CD14-positive monocyte (primary cell): ENCODE measurements around the gene DNAAF2. TPM values are rescaled to one million over a fixed set of nuclear protein-coding genes. Genes with fewer than 3 reads are reported as not detected.

ENCODE experiments used
- DNase-seq, 3 donors: peaks; one replicate each; pipeline ENCODE4 v3.0.0-alpha.2; 2011 to 2022
- H2AFZ ChIP-seq: 2 replicates; pipeline ENCODE4 v1.6.0; 2012; ENCODE audit warnings: mild to moderate bottlenecking, low read depth, low read length, inconsistent platforms; ENCODE audit not compliant: insufficient read depth, poor library complexity, severe bottlenecking
- H3K27ac ChIP-seq, 2 donors: 1 replicate in 1 of 2; 2 replicates in 1 of 2; pipeline ENCODE4 v1.5.1; 2012 to 2013; ENCODE audit warnings: low read length in 2 of 2, control low read depth in 1 of 2, inconsistent platforms in 1 of 2, low read depth in 1 of 2, mild to moderate bottlenecking in 1 of 2
- H3K27me3 ChIP-seq, 2 donors: one replicate each; pipeline versions ENCODE4 v1.6.0 to v1.6.1; 2011 to 2013; ENCODE audit warnings: low read length in 2 of 2; ENCODE audit not compliant: control insufficient read depth in 2 of 2, insufficient read depth in 2 of 2
- H3K36me3 ChIP-seq, 2 donors: replicated peaks in 1 of 2; 1 replicate in 1 of 2; 2 replicates in 1 of 2; pipeline versions ENCODE4 v1.5.1 to v1.6.1; 2012 to 2013; ENCODE audit warnings: low read length in 2 of 2, control low read depth in 1 of 2, inconsistent platforms in 1 of 2, mild to moderate bottlenecking in 1 of 2; ENCODE audit not compliant: insufficient read depth in 2 of 2, control insufficient read depth in 1 of 2
- H3K4me1 ChIP-seq, 2 donors: 1 replicate in 1 of 2; 2 replicates in 1 of 2; pipeline versions ENCODE4 v1.5.1 to v1.6.1; 2012 to 2013; ENCODE audit warnings: low read length in 2 of 2, control low read depth in 1 of 2, inconsistent platforms in 1 of 2, mild to moderate bottlenecking in 1 of 2, moderate library complexity in 1 of 2; ENCODE audit not compliant: insufficient read depth in 2 of 2, control insufficient read depth in 1 of 2
- H3K4me2 ChIP-seq: replicated peaks from 2 replicates; pipeline ENCODE3; 2012; ENCODE audit warnings: low read length, moderate library complexity, mild to moderate bottlenecking; ENCODE audit not compliant: poor library complexity, severe bottlenecking; ENCODE audit errors: extremely low read depth
- H3K4me3 ChIP-seq, 3 experiments: fragments of 200-600 bp in 1 of 3; sonication (generic) in 1 of 3; replicated peaks in 1 of 3; 1 replicate in 2 of 3; 2 replicates in 1 of 3; pipeline ENCODE4 v1.5.1; 2011 to 2013; ENCODE audit warnings: low read length in 3 of 3, mild to moderate bottlenecking in 3 of 3, control low read depth in 2 of 3, low read depth in 2 of 3, inconsistent platforms in 1 of 3, moderate library complexity in 1 of 3
- H3K79me2 ChIP-seq: 2 replicates; pipeline ENCODE4 v1.6.0; 2012; ENCODE audit warnings: mild to moderate bottlenecking, control low read depth, inconsistent platforms, low read length, moderate library complexity; ENCODE audit not compliant: insufficient read depth
- H3K9ac ChIP-seq: 2 replicates; pipeline ENCODE4 v1.6.0; 2017; ENCODE audit warnings: low read length, mild to moderate bottlenecking; ENCODE audit not compliant: insufficient read depth, poor library complexity, severe bottlenecking
- H3K9me3 ChIP-seq, 2 donors: replicated peaks in 1 of 2; 1 replicate in 1 of 2; 2 replicates in 1 of 2; pipeline versions ENCODE4 v1.5.1 to v1.6.1; 2012 to 2013; ENCODE audit warnings: low read length in 2 of 2, control low read depth in 1 of 2; ENCODE audit not compliant: control insufficient read depth in 1 of 2, insufficient read depth in 1 of 2
- H4K20me1 ChIP-seq: 2 replicates; pipeline ENCODE4 v1.6.0; 2012; ENCODE audit warnings: mild to moderate bottlenecking, low read length, control low read depth, moderate library complexity; ENCODE audit not compliant: insufficient read depth
- H3K27ac Mint-ChIP-seq, 7 donors: one replicate each; pipeline ENCODE4 v1.8.0; 2020; ENCODE audit warnings: mild to moderate bottlenecking in 7 of 7, mixed read lengths in 7 of 7, moderate library complexity in 6 of 7, inconsistent platforms in 2 of 7
- H3K27me3 Mint-ChIP-seq, 3 donors: one replicate each; pipeline ENCODE4 v1.8.0; 2021 to 2022; ENCODE audit warnings: low read depth in 3 of 3, mild to moderate bottlenecking in 3 of 3, mixed read lengths in 3 of 3, moderate library complexity in 3 of 3, inconsistent platforms in 1 of 3
- H3K36me3 Mint-ChIP-seq, 2 donors: one replicate each; pipeline ENCODE4 v1.8.0; 2020; ENCODE audit warnings: mixed read lengths in 2 of 2, inconsistent platforms in 1 of 2, mild to moderate bottlenecking in 1 of 2
- H3K4me1 Mint-ChIP-seq: one replicate; pipeline ENCODE4 v1.8.0; 2020; ENCODE audit warnings: mild to moderate bottlenecking, mixed read lengths
- H3K4me3 Mint-ChIP-seq, 2 donors: one replicate each; pipeline ENCODE4 v1.8.0; 2020; ENCODE audit warnings: mild to moderate bottlenecking in 2 of 2, mixed read lengths in 2 of 2, moderate library complexity in 1 of 2
- H3K9me3 Mint-ChIP-seq, 7 donors: one replicate each; pipeline ENCODE4 v1.8.0; 2020 to 2022; ENCODE audit warnings: mixed read lengths in 7 of 7, mild to moderate bottlenecking in 6 of 7, moderate library complexity in 6 of 7, inconsistent platforms in 2 of 7
- WGBS: methylation state at CpG from one replicate; pipeline ENCODE4 v1.1.5; 2013; ENCODE audit warnings: missing lambda C conversion rate; ENCODE audit not compliant: insufficient coverage; 5-methylcytosine and 5-hydroxymethylcytosine counted together
- intact Hi-C, 2 donors: fragments of 100-400 bp; cut with micrococcal nuclease; formaldehyde crosslinking; loops; one replicate each; pipeline versions ENCODE4 v1.15.0 to v1.15.1; 2023
- polyA plus RNA-seq, 3 donors: library from polyadenylated mRNA; depleted of rRNA in 1 of 3; unstranded in 2 of 3; stranded (reverse) in 1 of 3; fragments of 300-500 nt in 2 of 3; fragments of >200 nt in 1 of 3; fragmentation: Illumina TruSeq in 2 of 3; gene quantifications; 1 replicate in 2 of 3; 2 replicates in 1 of 3; pipeline ENCODE4 v1.2.3, GENCODE V29; 2012 to 2021
- TF ChIP-seq, protein P1 (sequence below): fragments of 200-600 bp; IDR thresholded peaks from one replicate; pipeline ENCODE4 v1.8.0; 2022; ENCODE audit warnings: antibody characterized with exemption, mild to moderate bottlenecking

Gene DNAAF2
- polyA plus RNA-seq, 3 donors: 1.9 to 6.9 (median 6.8) TPM

GRCh38 chr14:49677643-49678042 lies 42.6 kb upstream of the DNAAF2 start:
- Histone ChIP-seq H2AFZ (no peak overlapping the region), H3K4me2 (no peak overlapping the region), H3K9me3 (no peaks in the 10 kb centered on the region), H3K4me3 (no peak overlapping the region), H4K20me1 (no peaks in the 10 kb centered on the region), H3K79me2 (no peaks in the 10 kb centered on the region), H3K9ac (no peak overlapping the region), H3K27ac (no peak overlapping the region), H3K4me1 (no peaks in the 10 kb centered on the region), H3K36me3 (peaks cover 0 to 30% of the 10 kb centered on the region in 2 donors), H3K27me3 (no peaks in the 10 kb centered on the region)
- Mint-ChIP-seq H3K9me3 (no peaks in the 10 kb centered on the region), H3K27me3 (no peaks in the 10 kb centered on the region), H3K4me1 (no peaks in the 10 kb centered on the region), H3K36me3 (peaks cover 16 to 41% of the 10 kb centered on the region in 2 donors), H3K4me3 (no peak overlapping the region), H3K27ac (peak overlapping the region in 1 of 7 donors; percentile 19)
- intact Hi-C loops: no loop called here
- TF ChIP-seq, protein P1, sequence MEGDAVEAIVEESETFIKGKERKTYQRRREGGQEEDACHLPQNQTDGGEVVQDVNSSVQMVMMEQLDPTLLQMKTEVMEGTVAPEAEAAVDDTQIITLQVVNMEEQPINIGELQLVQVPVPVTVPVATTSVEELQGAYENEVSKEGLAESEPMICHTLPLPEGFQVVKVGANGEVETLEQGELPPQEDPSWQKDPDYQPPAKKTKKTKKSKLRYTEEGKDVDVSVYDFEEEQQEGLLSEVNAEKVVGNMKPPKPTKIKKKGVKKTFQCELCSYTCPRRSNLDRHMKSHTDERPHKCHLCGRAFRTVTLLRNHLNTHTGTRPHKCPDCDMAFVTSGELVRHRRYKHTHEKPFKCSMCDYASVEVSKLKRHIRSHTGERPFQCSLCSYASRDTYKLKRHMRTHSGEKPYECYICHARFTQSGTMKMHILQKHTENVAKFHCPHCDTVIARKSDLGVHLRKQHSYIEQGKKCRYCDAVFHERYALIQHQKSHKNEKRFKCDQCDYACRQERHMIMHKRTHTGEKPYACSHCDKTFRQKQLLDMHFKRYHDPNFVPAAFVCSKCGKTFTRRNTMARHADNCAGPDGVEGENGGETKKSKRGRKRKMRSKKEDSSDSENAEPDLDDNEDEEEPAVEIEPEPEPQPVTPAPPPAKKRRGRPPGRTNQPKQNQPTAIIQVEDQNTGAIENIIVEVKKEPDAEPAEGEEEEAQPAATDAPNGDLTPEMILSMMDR: no peak
- no peak for DNase-seq
- WGBS: 100% methylated on average over 3 of the region's 4 CpGs

DNA sequence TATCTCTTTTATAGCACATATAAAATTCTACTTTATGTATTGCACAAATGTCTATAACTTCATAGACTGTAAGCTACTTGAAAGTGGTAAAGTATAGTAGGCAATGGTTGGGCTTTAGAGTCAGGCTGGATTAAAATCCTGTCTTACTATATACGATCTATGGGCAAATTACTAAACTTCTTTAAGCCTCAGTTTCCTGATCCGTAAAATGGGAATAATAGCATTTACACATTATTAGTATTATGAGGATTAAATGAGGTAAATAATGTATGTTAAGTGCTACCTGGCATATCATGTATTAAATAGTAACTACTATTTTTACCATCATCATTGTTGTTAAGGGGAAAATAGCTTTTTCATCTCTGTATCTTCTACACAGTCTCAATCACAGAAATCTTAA lies 38.5 kb upstream of the DNAAF2 start:
- no CpG with 5 or more reads among the region's 2 CpGs for WGBS
- H3K9me3 ChIP-seq: no peaks in the 10 kb centered on the region
- no peak overlapping the region for H3K4me3 ChIP-seq
- no peaks in the 10 kb centered on the region for H3K79me2 ChIP-seq
- H4K20me1 ChIP-seq: no peaks in the 10 kb centered on the region
- Mint-ChIP-seq H3K4me3 (no peak overlapping the region), H3K4me1 (no peaks in the 10 kb centered on the region), H3K36me3 (peaks cover 12 to 36% of the 10 kb centered on the region in 2 donors), H3K9me3 (no peaks in the 10 kb centered on the region), H3K27ac (no peak overlapping the region), H3K27me3 (no peaks in the 10 kb centered on the region)
- TF ChIP-seq, protein P1: no peak
- H3K27ac ChIP-seq: no peak overlapping the region
- no peak overlapping the region for H3K9ac ChIP-seq
- H2AFZ ChIP-seq: no peak overlapping the region
- H3K4me1 ChIP-seq: no peaks in the 10 kb centered on the region
- H3K36me3 ChIP-seq: peaks cover 4 to 18% of the 10 kb centered on the region in 2 donors
- no peak for DNase-seq
- intact Hi-C loops: no loop called here
- no peaks in the 10 kb centered on the region for H3K27me3 ChIP-seq
- no peak overlapping the region for H3K4me2 ChIP-seq
